Measurements from ENCODE around the gene GALNT10.
"Not testable (repeated sequence)": the region's sequence is repeated elsewhere in the genome, so short reads cannot be mapped to it uniquely, and the experiment has no call there.

The GALNT10 gene

GRCh38 chr5:154358516-154359220 is 168.1 kb downstream of the GALNT10 start:
- DNase-seq, result peak in 2 of 3 experiments; percentile 62 to 94

- no peak for DNase-seq
Measured at GRCh38 chr5:154359221-154359573, 168.7 kb downstream of the GALNT10 start.

- not testable (repeated sequence) for DNase-seq
Measured at GRCh38 chr5:154360241-154360640, 169.7 kb downstream of the GALNT10 start.

- no peak for DNase-seq
Measured at GRCh38 chr5:154363411-154363810, 172.9 kb downstream of the GALNT10 start.

- DNase-seq, result peak in 2 of 3 experiments; percentile 21 to 74
Measured at GRCh38 chr5:154364771-154365170, 174.2 kb downstream of the GALNT10 start.

GRCh38 chr5:154365823-154366222 is 175.3 kb downstream of the GALNT10 start:
- no peak for DNase-seq

- no peak for DNase-seq
Measured at GRCh38 chr5:154366353-154366752, 175.8 kb downstream of the GALNT10 start.

- no peak for DNase-seq
Measured at GRCh38 chr5:154367101-154367500, 176.6 kb downstream of the GALNT10 start.

- DNase-seq, result peak in 1 of 3 experiments; percentile 12
Measured at GRCh38 chr5:154368041-154368800, 177.7 kb downstream of the GALNT10 start.

GRCh38 chr5:154369682-154370081 is 179.1 kb downstream of the GALNT10 start:
- no peak for DNase-seq

GRCh38 chr5:154370119-154370518 is 179.6 kb downstream of the GALNT10 start:
- no peak for DNase-seq

- no peak for DNase-seq
Measured at GRCh38 chr5:154370813-154371212, 180.3 kb downstream of the GALNT10 start.

- no peak for DNase-seq
Measured at GRCh38 chr5:154371687-154372086, 181.2 kb downstream of the GALNT10 start.

GRCh38 chr5:154372661-154373060 is 182.1 kb downstream of the GALNT10 start:
- no peak for DNase-seq

- DNase-seq, result peak in 1 of 3 experiments; percentile 24
Measured at GRCh38 chr5:154373326-154373725, 182.8 kb downstream of the GALNT10 start.

- peak in 1 of 3 experiments; percentile 57 for DNase-seq
Measured at GRCh38 chr5:154373729-154374179, 183.2 kb downstream of the GALNT10 start.

GRCh38 chr5:154374264-154374663 is 183.7 kb downstream of the GALNT10 start:
- DNase-seq, result no peak

GRCh38 chr5:154375329-154376008 is 184.9 kb downstream of the GALNT10 start:
- DNase-seq, result no peak

- no peak for DNase-seq
Measured at GRCh38 chr5:154376481-154376880, 185.9 kb downstream of the GALNT10 start.

GRCh38 chr5:154377754-154378533 is 187.4 kb downstream of the GALNT10 start:
- DNase-seq, result no peak

- no peak for DNase-seq
Measured at GRCh38 chr5:154380263-154380662, 189.7 kb downstream of the GALNT10 start.

GRCh38 chr5:154384480-154385235 is 194.1 kb downstream of the GALNT10 start:
- DNase-seq, result peak; percentile 40 to 82 (median 69)
